ENCODE results near the gene KLHL6. TPM values are rescaled to one million over a fixed set of nuclear protein-coding genes. Genes with fewer than 3 reads are reported as not detected.

KLHL6 gene
- total RNA-seq, 2 experiments from 2014 or later, result 32.4 to 32.6 TPM

GRCh38 chr3:183590442-183590841 is 34.9 kb upstream of the KLHL6 start:
- Mint-ChIP-seq H3K4me3 (no peak overlapping the region), H3K4me1 (ENCODE audit: low read depth) (peaks cover 23% of the 10 kb centered on the region), H3K9me3 (peaks cover 1% of the 10 kb centered on the region), H3K36me3 (ENCODE audit: low read depth) (no peaks in the 10 kb centered on the region), H3K27ac (no peak overlapping the region), H3K27me3 (no peaks in the 10 kb centered on the region)
- ATAC-seq, result no peak
- intact Hi-C loops (cut with micrococcal nuclease), result no loop called here
- no peak for TF ChIP-seq CTCF (IDR thresholded peaks at IDR 0.05)
- ChIA-PET POLR2A (interaction anchor here (0.7 kb wide), 1 partner anchor 315 kb away, joined by 3 read pairs; no protein-coding TSS in a partner anchor), CTCF (interaction anchor here (1.1 to 1.5 kb wide), 2 partner anchors 14 to 108 kb away, joined by 3 to 8 read pairs; no protein-coding TSS in a partner anchor)
- no peak for DNase-seq

GRCh38 chr3:183587336-183587735 is 31.8 kb upstream of the KLHL6 start:
- ChIA-PET CTCF (interaction anchor here (1.1 to 1.5 kb wide), 2 partner anchors 11 to 108 kb away, joined by 3 read pairs; no protein-coding TSS in a partner anchor), POLR2A (interaction anchor here (0.6 kb wide), 1 partner anchor 62 kb away, joined by 3 read pairs; no protein-coding TSS in a partner anchor)
- DNase-seq, result no peak
- Mint-ChIP-seq H3K27ac (peak overlapping the region; percentile 47), H3K27me3 (no peaks in the 10 kb centered on the region), H3K4me1 (ENCODE audit: low read depth) (peaks cover 22% of the 10 kb centered on the region), H3K4me3 (no peak overlapping the region), H3K36me3 (ENCODE audit: low read depth) (no peaks in the 10 kb centered on the region), H3K9me3 (peaks cover 1% of the 10 kb centered on the region)
- no peak for TF ChIP-seq CTCF (IDR thresholded peaks at IDR 0.05)
- intact Hi-C loops (cut with micrococcal nuclease), result no loop called here
- no peak for ATAC-seq

GRCh38 chr3:183586477-183586876 is 31.0 kb upstream of the KLHL6 start:
- H3K9me3 Mint-ChIP-seq, result peaks cover 1% of the 10 kb centered on the region
- peak; percentile 11 for DNase-seq
- no peaks in the 10 kb centered on the region for H3K27me3 Mint-ChIP-seq
- intact Hi-C loops (cut with micrococcal nuclease), result no loop called here
- peak; percentile 80 for ATAC-seq
- H3K4me1 Mint-ChIP-seq (ENCODE audit: low read depth), result peaks cover 15% of the 10 kb centered on the region
- ChIA-PET POLR2A (no interaction called here), CTCF (interaction anchor here (1.1 to 1.5 kb wide), 2 partner anchors 10 to 107 kb away, joined by 3 read pairs; no protein-coding TSS in a partner anchor)
- no peaks in the 10 kb centered on the region for H3K36me3 Mint-ChIP-seq (ENCODE audit: low read depth)
- no peak overlapping the region for H3K4me3 Mint-ChIP-seq
- TF ChIP-seq CTCF (IDR thresholded peaks at IDR 0.05), result no peak
- H3K27ac Mint-ChIP-seq, result peak overlapping the region; percentile 32

- Mint-ChIP-seq H3K4me3 (no peak overlapping the region), H3K4me1 (ENCODE audit: low read depth) (peaks cover 15% of the 10 kb centered on the region), H3K9me3 (peaks cover 1% of the 10 kb centered on the region), H3K27me3 (no peaks in the 10 kb centered on the region), H3K27ac (no peak overlapping the region), H3K36me3 (ENCODE audit: low read depth) (no peaks in the 10 kb centered on the region)
- ATAC-seq (no peak), DNase-seq (no peak)
- TF ChIP-seq CTCF (IDR thresholded peaks at IDR 0.05), result no peak
- CTCF ChIA-PET, result no interaction called here
- intact Hi-C loops (cut with micrococcal nuclease), result no loop called here
- POLR2A ChIA-PET, result interaction anchor here (1.2 kb wide), 1 partner anchor 182 kb away, joined by 3 read pairs; no protein-coding TSS in a partner anchor
Observed at GRCh38 chr3:183584914-183585280, 29.4 kb upstream of the KLHL6 start.

GRCh38 chr3:183584246-183584913 is 28.9 kb upstream of the KLHL6 start:
- no peak overlapping the region for H3K27ac Mint-ChIP-seq
- H3K4me1 Mint-ChIP-seq (ENCODE audit: low read depth), result peaks cover 15% of the 10 kb centered on the region
- CTCF ChIA-PET, result no interaction called here

More at GRCh38 chr3:183584246-183584913, 28.9 kb upstream of the KLHL6 start:
- H3K36me3 Mint-ChIP-seq (ENCODE audit: low read depth), result no peaks in the 10 kb centered on the region
- no peaks in the 10 kb centered on the region for H3K27me3 Mint-ChIP-seq
- no peak for ATAC-seq
- peaks cover 1% of the 10 kb centered on the region for H3K9me3 Mint-ChIP-seq
- POLR2A ChIA-PET, result no interaction called here
- TF ChIP-seq CTCF (IDR thresholded peaks at IDR 0.05), result no peak
- no peak overlapping the region for H3K4me3 Mint-ChIP-seq
- DNase-seq, result no peak
- intact Hi-C loops (cut with micrococcal nuclease), result no loop called here
